ENCODE measurements around the gene MRPL1.

Gene MRPL1

DNA sequence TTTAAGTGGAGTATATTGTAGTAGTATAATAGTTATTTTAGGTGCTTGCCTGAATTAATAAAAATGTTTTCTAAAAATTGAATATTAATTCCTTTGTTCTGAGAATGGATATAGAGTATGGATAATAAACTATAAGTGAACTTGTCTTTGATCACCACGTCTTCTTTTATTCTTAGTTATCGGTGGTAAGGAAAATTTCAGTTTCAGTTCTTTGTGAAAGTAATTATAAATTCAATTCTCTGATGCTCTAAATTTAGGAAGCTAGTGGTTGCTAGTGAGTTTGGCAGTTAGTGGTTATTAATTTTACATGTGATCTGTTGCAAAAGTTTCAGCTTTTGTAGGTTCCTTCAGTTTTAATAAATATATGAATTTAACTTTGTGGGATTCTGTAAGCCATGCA is 30.8 kb downstream of the MRPL1 start:
- DNase-seq, result no peak
- Histone ChIP-seq H3K4me1 (ENCODE audit: control insufficient read depth in 1 of 2, insufficient read depth in 2 of 2, low read length in 2 of 2) (no peaks in the 10 kb centered on the region), H4K8ac (ENCODE audit: low read depth, low read length) (no peak overlapping the region), H3K79me2 (ENCODE audit: control insufficient read depth, insufficient read depth, low read length, poor library complexity) (no peaks in the 10 kb centered on the region), H3K9ac (ENCODE audit: low read length) (no peak overlapping the region), H2BK5ac (ENCODE audit: low read depth, low read length, poor library complexity) (no peak overlapping the region), H3K36me3 (ENCODE audit: control insufficient read depth in 1 of 2, insufficient read depth in 2 of 2, low read length in 2 of 2) (peaks cover 0 to 2% of the 10 kb centered on the region in 2 experiments), H2BK120ac (ENCODE audit: insufficient read depth, low read length, poor library complexity) (no peak overlapping the region), H2AK5ac (ENCODE audit: low read length) (no peak overlapping the region), H3K79me1 (ENCODE audit: low read length) (no peaks in the 10 kb centered on the region), H3K14ac (ENCODE audit: low read length) (no peak overlapping the region), H3K18ac (ENCODE audit: low read length) (no peak overlapping the region), H2AFZ (ENCODE audit: insufficient read depth, low read length, poor library complexity) (no peak overlapping the region), H3K4ac (ENCODE audit: low read depth, low read length) (no peak overlapping the region), H3K27me3 (ENCODE audit: insufficient read depth, low read length) (no peaks in the 10 kb centered on the region), H3K27ac (ENCODE audit: low read depth, low read length) (no peak overlapping the region), H3K4me2 (ENCODE audit: low read length) (no peak overlapping the region), H3K23ac (ENCODE audit: low read length) (no peak overlapping the region), H4K91ac (ENCODE audit: low read depth, low read length) (no peak overlapping the region), H3K9me3 (ENCODE audit: insufficient read depth, low read depth, low read length) (no peaks in the 10 kb centered on the region), H3K4me3 (ENCODE audit: low read depth, low read length) (no peak overlapping the region), H2BK12ac (ENCODE audit: low read length) (no peak overlapping the region), H4K12ac (ENCODE audit: low read depth, low read length) (no peak overlapping the region)
- WGBS (ENCODE audit: extremely low coverage, insufficient coverage, insufficient read length), result no CpG with 5 or more reads among the region's 2 CpGs

DNA sequence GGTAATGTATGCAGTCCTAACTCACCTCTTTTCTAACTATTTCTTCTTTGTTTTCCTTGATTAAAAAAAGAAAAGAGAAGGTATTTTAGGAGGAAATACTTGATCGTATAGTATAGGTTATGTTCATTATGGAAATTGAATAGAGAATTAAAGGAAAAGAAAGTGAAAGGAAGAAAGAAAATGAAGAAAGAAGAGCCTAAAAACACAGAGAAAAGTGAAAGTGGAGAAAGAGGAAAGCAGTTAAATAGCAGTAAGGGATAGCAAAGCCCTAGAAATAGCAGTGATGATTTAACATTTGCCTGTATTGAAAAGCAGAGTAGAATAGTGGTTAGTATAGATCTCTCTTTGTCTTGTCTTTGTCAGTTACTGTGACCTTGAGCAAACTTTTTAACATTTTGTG is 37.0 kb downstream of the MRPL1 start:
- no peaks in the 10 kb centered on the region for H3K9me3 ChIP-seq (ENCODE audit: insufficient read depth, low read depth, low read length)
- no peak overlapping the region for H2BK120ac ChIP-seq (ENCODE audit: insufficient read depth, low read length, poor library complexity)
- no peak overlapping the region for H2AK5ac ChIP-seq (ENCODE audit: low read length)
- H4K12ac ChIP-seq (ENCODE audit: low read depth, low read length), result no peak overlapping the region
- H3K4me1 ChIP-seq (ENCODE audit: control insufficient read depth in 1 of 2, insufficient read depth in 2 of 2, low read length in 2 of 2), result no peaks in the 10 kb centered on the region
- no peaks in the 10 kb centered on the region for H3K27me3 ChIP-seq (ENCODE audit: insufficient read depth, low read length)
- no peak overlapping the region for H3K4me3 ChIP-seq (ENCODE audit: low read depth, low read length)
- no peak overlapping the region for H3K23ac ChIP-seq (ENCODE audit: low read length)
- no peak overlapping the region for H3K14ac ChIP-seq (ENCODE audit: low read length)
- H3K27ac ChIP-seq (ENCODE audit: low read depth, low read length), result no peak overlapping the region
- H3K79me2 ChIP-seq (ENCODE audit: control insufficient read depth, insufficient read depth, low read length, poor library complexity), result no peaks in the 10 kb centered on the region
- no peak overlapping the region for H4K8ac ChIP-seq (ENCODE audit: low read depth, low read length)
- 100% methylated on average over 1 of the region's 1 CpG for WGBS (ENCODE audit: extremely low coverage, insufficient coverage, insufficient read length)
- no peak overlapping the region for H3K18ac ChIP-seq (ENCODE audit: low read length)
- H2BK5ac ChIP-seq (ENCODE audit: low read depth, low read length, poor library complexity), result no peak overlapping the region
- no peak overlapping the region for H4K91ac ChIP-seq (ENCODE audit: low read depth, low read length)
- no peak overlapping the region for H3K9ac ChIP-seq (ENCODE audit: low read length)
- H3K4me2 ChIP-seq (ENCODE audit: low read length), result no peak overlapping the region
- no peak overlapping the region for H2AFZ ChIP-seq (ENCODE audit: insufficient read depth, low read length, poor library complexity)
- no peak for DNase-seq
- no peaks in the 10 kb centered on the region for H3K36me3 ChIP-seq (ENCODE audit: control insufficient read depth in 1 of 2, insufficient read depth in 2 of 2, low read length in 2 of 2)
- H3K4ac ChIP-seq (ENCODE audit: low read depth, low read length), result no peak overlapping the region
- no peaks in the 10 kb centered on the region for H3K79me1 ChIP-seq (ENCODE audit: low read length)
- no peak overlapping the region for H2BK12ac ChIP-seq (ENCODE audit: low read length)

DNA sequence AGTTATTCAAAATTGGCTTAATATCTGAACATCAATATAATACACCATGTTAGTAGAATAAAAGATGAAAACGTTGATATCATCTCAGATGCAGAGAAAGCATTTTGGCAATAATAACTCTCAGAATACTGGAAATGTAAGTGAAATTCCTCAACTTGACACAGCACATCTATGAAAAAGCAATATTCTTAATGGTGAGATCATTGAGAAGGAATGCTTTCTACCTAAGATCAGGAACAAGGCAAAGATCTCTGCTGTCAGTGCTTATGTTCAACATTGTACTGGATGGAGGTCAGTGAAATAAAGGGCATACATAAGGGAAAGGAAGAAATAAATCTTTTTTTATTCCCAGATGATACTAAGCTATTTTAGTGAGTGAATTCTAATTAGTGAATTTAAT is 40.6 kb downstream of the MRPL1 start:
- H4K8ac ChIP-seq (ENCODE audit: low read depth, low read length), result no peak overlapping the region

DNA sequence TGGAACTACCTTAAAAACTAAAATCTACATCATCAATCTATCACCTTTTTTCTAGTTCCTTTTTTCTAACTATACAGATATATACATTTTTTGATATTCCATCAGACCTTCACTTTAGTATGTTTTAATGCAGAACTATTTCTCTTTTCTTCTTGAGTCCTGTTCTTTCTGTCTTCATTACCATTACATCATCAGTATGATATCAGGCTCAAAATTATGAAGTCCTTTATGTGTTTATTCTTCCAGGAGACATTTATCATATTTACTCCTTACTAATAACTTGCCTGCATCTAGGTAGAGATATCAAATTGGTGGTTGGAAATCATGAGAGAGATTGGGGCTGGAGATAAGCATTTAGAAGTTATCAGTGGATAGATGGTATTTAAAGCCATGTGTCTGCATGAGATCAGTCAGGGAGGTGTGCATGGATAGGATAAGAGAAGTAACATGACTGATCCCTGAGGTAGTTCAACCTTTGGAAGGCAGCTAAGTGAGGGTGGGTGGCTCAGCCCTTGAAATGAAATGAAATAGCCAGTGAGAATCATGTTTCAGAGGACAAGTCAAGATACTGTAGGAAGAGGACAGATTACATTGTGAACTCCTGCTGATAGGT is 43.1 kb downstream of the MRPL1 start:
- H3K79me2 ChIP-seq (ENCODE audit: control insufficient read depth, insufficient read depth, low read length, poor library complexity), result no peaks in the 10 kb centered on the region
- no peak overlapping the region for H3K18ac ChIP-seq (ENCODE audit: low read length)
- no peaks in the 10 kb centered on the region for H3K79me1 ChIP-seq (ENCODE audit: low read length)
- no peak overlapping the region for H4K8ac ChIP-seq (ENCODE audit: low read depth, low read length)
- no peak overlapping the region for H3K4me2 ChIP-seq (ENCODE audit: low read length)
- DNase-seq, result no peak
- no peak overlapping the region for H2AK5ac ChIP-seq (ENCODE audit: low read length)
- no peak overlapping the region for H2BK120ac ChIP-seq (ENCODE audit: insufficient read depth, low read length, poor library complexity)
- H4K91ac ChIP-seq (ENCODE audit: low read depth, low read length), result no peak overlapping the region
- no peak overlapping the region for H2AFZ ChIP-seq (ENCODE audit: insufficient read depth, low read length, poor library complexity)
- H3K27me3 ChIP-seq (ENCODE audit: insufficient read depth, low read length), result no peaks in the 10 kb centered on the region
- H3K14ac ChIP-seq (ENCODE audit: low read length), result no peak overlapping the region
- no peak overlapping the region for H3K4ac ChIP-seq (ENCODE audit: low read depth, low read length)
- H3K4me1 ChIP-seq (ENCODE audit: control insufficient read depth in 1 of 2, insufficient read depth in 2 of 2, low read length in 2 of 2), result no peaks in the 10 kb centered on the region
- H2BK12ac ChIP-seq (ENCODE audit: low read length), result no peak overlapping the region
- no peak overlapping the region for H3K27ac ChIP-seq (ENCODE audit: low read depth, low read length)
- no peaks in the 10 kb centered on the region for H3K9me3 ChIP-seq (ENCODE audit: insufficient read depth, low read depth, low read length)
- no peaks in the 10 kb centered on the region for H3K36me3 ChIP-seq (ENCODE audit: control insufficient read depth in 1 of 2, insufficient read depth in 2 of 2, low read length in 2 of 2)
- H2BK5ac ChIP-seq (ENCODE audit: low read depth, low read length, poor library complexity), result no peak overlapping the region
- H4K12ac ChIP-seq (ENCODE audit: low read depth, low read length), result no peak overlapping the region
- H3K23ac ChIP-seq (ENCODE audit: low read length), result no peak overlapping the region
- H3K4me3 ChIP-seq (ENCODE audit: low read depth, low read length), result no peak overlapping the region
- H3K9ac ChIP-seq (ENCODE audit: low read length), result no peak overlapping the region

More for the DNA sequence above, 40.6 kb downstream of the MRPL1 start:
- no peak overlapping the region for H3K4me3 ChIP-seq (ENCODE audit: low read depth, low read length)
- no peak overlapping the region for H2BK5ac ChIP-seq (ENCODE audit: low read depth, low read length, poor library complexity)
- H3K27me3 ChIP-seq (ENCODE audit: insufficient read depth, low read length), result no peaks in the 10 kb centered on the region
- H3K4me1 ChIP-seq (ENCODE audit: control insufficient read depth in 1 of 2, insufficient read depth in 2 of 2, low read length in 2 of 2), result no peaks in the 10 kb centered on the region
- H3K79me2 ChIP-seq (ENCODE audit: control insufficient read depth, insufficient read depth, low read length, poor library complexity), result no peaks in the 10 kb centered on the region
- no peaks in the 10 kb centered on the region for H3K79me1 ChIP-seq (ENCODE audit: low read length)
- H3K14ac ChIP-seq (ENCODE audit: low read length), result no peak overlapping the region
- no peak overlapping the region for H3K4me2 ChIP-seq (ENCODE audit: low read length)
- H2BK12ac ChIP-seq (ENCODE audit: low read length), result no peak overlapping the region
- WGBS (ENCODE audit: extremely low coverage, insufficient coverage, insufficient read length), result no CpG with 5 or more reads among the region's 1 CpG
- DNase-seq, result peak; percentile 2 to 46
- H2BK120ac ChIP-seq (ENCODE audit: insufficient read depth, low read length, poor library complexity), result no peak overlapping the region
- H3K27ac ChIP-seq (ENCODE audit: low read depth, low read length), result no peak overlapping the region
- no peaks in the 10 kb centered on the region for H3K9me3 ChIP-seq (ENCODE audit: insufficient read depth, low read depth, low read length)
- H2AK5ac ChIP-seq (ENCODE audit: low read length), result no peak overlapping the region
- no peak overlapping the region for H4K91ac ChIP-seq (ENCODE audit: low read depth, low read length)
- H3K9ac ChIP-seq (ENCODE audit: low read length), result no peak overlapping the region
- H3K4ac ChIP-seq (ENCODE audit: low read depth, low read length), result no peak overlapping the region
- no peaks in the 10 kb centered on the region for H3K36me3 ChIP-seq (ENCODE audit: control insufficient read depth in 1 of 2, insufficient read depth in 2 of 2, low read length in 2 of 2)
- H3K18ac ChIP-seq (ENCODE audit: low read length), result no peak overlapping the region
- H2AFZ ChIP-seq (ENCODE audit: insufficient read depth, low read length, poor library complexity), result no peak overlapping the region
- H4K12ac ChIP-seq (ENCODE audit: low read depth, low read length), result no peak overlapping the region
- no peak overlapping the region for H3K23ac ChIP-seq (ENCODE audit: low read length)
